HepG2 (cell line): ENCODE results near the gene MCM10.

Source experiments
- EZH2 ChIP-seq: conservative IDR thresholded peaks from 2 replicates; pipeline ENCODE4 v1.6.1; 2012; ENCODE audit warnings: mild to moderate bottlenecking, low read depth, low read length, moderate library complexity
- ISX ChIP-seq: sonication (generic); formaldehyde crosslinking; conservative IDR thresholded peaks from 2 replicates; pipeline ENCODE4 v1.5.0; 2020; ENCODE audit warnings: missing genetic modification reagents
- MAFK ChIP-seq, 2 experiments: IDR thresholded peaks in 1 of 2; conservative IDR thresholded peaks in 1 of 2; 2 replicates each; pipeline ENCODE4 v1.6.1; 2011; ENCODE audit warnings: improper control_type of control experiment in 2 of 2, low read length in 2 of 2
- RAD51 ChIP-seq: fragments of 450-650 bp; IDR thresholded peaks from 2 replicates; pipeline ENCODE4 v1.6.1; 2016; ENCODE audit warnings: borderline replicate concordance
- REL ChIP-seq: sonication (generic); formaldehyde crosslinking; conservative IDR thresholded peaks from 2 replicates; pipeline ENCODE4 v1.8.0; 2022; ENCODE audit warnings: mild to moderate bottlenecking, missing genetic modification reagents, moderate library complexity
- SP4 ChIP-seq: sonication (generic); formaldehyde crosslinking; IDR thresholded peaks from 2 replicates; pipeline ENCODE4 v1.8.1; 2023; ENCODE audit warnings: mild to moderate bottlenecking, missing genetic modification reagents
- STAT6 ChIP-seq: sonication (generic); formaldehyde crosslinking; IDR thresholded peaks from 2 replicates; pipeline ENCODE4 v1.4.0; 2020; ENCODE audit warnings: missing genetic modification reagents, mild to moderate bottlenecking, borderline replicate concordance
- TERF1 ChIP-seq: sonication (generic); formaldehyde crosslinking; IDR thresholded peaks from 2 replicates; pipeline ENCODE4 v1.8.0; 2022; ENCODE audit warnings: mild to moderate bottlenecking, missing genetic modification reagents, moderate library complexity
- ZC3H4 ChIP-seq: sonication (generic); formaldehyde crosslinking; IDR thresholded peaks from 2 replicates; pipeline ENCODE4 v1.4.0; 2020; ENCODE audit warnings: missing genetic modification reagents, borderline replicate concordance
- ZNF350 ChIP-seq: sonication (generic); formaldehyde crosslinking; IDR thresholded peaks from 2 replicates; pipeline ENCODE4 v1.4.0; 2020; ENCODE audit warnings: mild to moderate bottlenecking, low read depth, missing genetic modification reagents, borderline replicate concordance
- ZNF496 ChIP-seq: sonication (generic); formaldehyde crosslinking; IDR thresholded peaks from 2 replicates; pipeline ENCODE4 v1.8.1; 2023; ENCODE audit warnings: mild to moderate bottlenecking, moderate library complexity, missing genetic modification reagents; ENCODE audit not compliant: insufficient replicate concordance

- no peak for TF ChIP-seq TERF1 (CRISPR knock-in tag)
- TF ChIP-seq ZNF496, result no peak
- TF ChIP-seq MAFK (conservative IDR thresholded peaks at IDR 0.05 in 1 of 2, IDR thresholded peaks at IDR 0.05 in 1 of 2; ENCODE audit: low read length in 2 of 2), result no peak
- no peak for TF ChIP-seq REL (CRISPR knock-in tag)
- TF ChIP-seq STAT6, result no peak
- TF ChIP-seq ZC3H4 (CRISPR knock-in tag), result no peak
- no peak for TF ChIP-seq RAD51
- no peak for TF ChIP-seq SP4
- TF ChIP-seq EZH2, result no peak
- TF ChIP-seq ZNF350 (CRISPR knock-in tag), result no peak
- TF ChIP-seq ISX, result no peak
These were observed 20.6 kb upstream of the MCM10 start for GRCh38 chr10:13140627-13141190.
